Superior temporal gyrus (tissue), 1 donor: ENCODE results near the gene IRF6.

ENCODE experiments used
- DNase-seq: peaks from one replicate; pipeline ENCODE4 v3.0.0-alpha.2; 2016; ENCODE audit errors: extremely low spot score

The IRF6 gene

DNA sequence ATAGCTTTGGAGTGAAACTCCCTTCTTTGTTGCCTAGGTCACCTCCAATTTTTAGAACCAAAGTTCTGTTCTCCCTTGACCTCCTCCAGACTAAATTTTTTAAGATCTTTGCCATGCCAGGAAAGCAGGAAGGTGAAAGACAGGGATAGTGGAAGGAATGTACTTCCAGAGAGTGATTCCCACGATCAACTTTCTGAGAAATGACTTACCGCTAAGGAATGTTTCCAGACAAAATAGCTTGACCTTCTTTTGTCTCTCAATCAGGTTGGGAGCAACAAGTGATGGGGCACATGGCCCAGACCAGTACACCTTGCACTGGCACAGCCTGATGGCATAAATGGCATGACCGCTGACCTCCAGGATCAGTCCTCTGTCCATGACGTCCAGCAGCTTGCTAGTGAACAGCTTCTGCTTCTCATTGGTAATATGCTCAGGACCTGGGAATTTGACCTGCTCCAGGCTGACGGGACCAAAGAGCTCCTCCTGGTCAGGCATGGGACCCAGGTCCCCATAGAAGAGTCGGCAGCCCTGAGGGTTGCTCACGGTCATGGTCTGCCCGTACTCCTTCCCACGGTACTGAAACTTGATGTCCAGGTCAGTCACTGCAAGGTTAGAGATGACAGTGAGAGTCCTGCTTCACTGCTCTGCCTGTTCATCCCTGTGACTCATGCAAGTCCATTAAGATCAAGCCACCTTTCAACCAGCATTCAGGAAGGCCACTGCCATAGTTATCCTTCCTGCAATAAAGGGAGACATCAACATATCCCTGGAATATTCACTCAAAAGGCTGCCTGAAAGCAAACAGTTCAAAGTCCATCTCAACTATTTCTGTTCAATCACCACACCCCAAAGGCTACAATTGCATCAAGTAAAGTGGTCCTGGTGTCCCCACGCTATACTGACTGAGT, 15.4 kb downstream of the IRF6 start:
- DNase-seq = no peak

DNA sequence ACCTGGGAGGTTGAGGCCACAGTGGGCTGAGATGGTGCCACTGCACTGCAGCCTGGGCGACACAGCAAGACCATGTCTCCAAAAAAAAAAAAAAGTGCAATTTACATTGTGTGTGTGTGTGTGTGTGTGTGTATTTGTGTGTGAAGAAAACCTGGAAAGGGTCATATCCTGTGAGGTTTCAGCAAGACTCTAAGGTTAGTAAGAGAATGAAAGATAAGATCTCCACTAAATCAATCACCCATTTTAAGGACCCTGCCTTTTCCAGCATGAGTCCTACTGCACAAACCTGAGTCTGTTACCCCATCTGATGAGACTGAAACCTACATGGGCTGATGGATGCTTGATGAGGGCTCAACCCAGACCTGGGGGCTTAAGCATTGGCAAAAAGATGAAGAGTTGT, 16.7 kb downstream of the IRF6 start:
- no peak for DNase-seq

DNA sequence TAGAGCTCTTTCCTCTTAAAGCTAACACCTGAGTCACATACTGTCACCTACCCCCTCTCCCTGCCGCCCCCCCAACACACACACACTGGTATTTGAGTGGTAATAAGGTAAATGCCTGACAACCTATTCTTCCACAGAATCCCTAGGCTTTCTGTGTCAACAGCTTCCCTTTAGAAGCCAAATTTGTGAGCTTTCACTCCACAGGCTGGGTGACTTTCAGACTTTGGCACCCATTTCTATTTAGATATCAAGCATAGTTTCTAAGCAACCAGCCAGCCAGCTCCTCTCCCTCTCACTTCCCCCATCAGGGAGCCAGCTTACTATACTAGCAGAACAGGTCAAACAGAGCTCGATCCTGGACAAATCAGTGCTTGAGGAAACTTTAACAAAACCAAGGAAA, 18.4 kb downstream of the IRF6 start:
- peak; percentile 22 for DNase-seq

DNA sequence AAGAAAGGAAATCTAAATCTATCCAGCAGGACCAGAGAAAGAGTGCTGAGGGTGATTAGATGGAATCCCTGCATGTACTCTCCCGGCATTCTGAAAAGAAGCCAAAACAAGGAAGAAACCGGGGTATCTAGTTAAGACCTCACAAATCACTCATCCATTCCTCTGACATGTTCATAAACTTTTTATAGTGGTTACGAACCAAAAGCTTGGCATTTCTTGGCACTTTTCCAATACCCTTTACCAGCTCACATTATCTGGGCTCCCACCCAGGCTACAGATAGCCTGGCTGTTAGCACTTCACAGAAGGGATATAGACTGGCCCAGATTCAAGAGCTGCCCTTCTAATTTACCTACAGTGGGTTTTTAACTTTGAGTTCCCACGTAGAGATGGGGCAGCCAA, 19.8 kb downstream of the IRF6 start:
- DNase-seq = no peak

DNA sequence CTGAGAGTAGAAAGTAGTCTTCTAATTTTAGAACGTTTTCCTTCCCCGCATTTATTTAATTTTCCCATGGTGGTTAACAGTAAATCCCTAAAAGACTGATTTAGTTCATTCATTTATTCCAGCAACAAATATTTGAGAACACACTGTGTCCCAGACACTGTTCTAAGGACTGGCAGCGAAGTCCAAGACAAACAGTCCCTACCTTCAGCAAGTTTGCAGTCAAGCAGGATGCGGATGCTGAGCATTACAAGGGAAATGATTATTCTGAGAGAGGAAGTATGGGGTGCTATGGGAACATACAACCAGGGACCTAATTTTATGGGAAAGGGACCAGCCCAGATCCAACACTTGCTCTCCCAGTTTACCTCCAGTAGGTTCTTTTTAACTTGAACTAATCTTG, 20.4 kb downstream of the IRF6 start:
- DNase-seq = no peak

DNA sequence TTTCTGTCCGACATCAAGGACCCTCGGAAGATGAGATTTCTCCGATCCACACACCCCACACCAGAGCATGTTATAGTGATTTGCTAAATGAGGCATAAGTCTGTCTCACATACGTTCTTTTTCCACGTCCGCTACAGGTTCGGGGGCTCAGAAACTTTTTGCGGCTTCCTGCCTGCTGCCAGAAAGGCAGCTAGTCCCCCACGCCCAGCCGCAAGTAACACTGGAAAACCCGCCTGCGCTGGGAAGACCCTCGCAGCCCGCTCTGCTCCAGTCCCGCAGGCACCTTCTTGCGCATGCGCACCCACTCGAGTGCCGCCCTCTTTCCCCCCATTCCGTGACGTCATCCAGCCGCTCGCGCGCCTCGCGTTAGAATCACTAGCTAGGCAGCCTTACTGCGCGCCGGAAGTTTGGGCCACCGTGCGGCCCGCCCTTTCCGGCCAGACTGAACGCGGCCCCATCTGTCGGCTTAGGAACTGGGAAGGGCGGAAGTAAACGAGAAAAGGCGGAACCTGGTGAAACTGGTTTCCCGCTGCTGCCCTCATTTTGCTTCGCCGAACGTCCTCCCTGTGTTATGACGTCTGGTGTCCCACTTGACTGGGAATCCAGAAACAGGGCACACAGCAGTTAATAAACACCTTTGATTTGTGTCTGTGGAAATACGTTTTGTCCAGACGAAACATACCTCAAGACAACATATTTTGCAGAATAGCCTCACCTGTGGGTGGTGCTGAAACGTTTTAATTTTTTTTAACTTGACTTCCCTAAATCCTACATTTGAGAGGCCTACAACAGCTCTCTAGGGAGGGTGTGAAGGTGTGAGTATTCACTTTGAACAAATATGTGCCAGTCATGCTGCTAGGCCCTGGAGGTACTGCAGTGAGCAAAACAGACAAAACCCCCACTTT, 21.4 kb downstream of the IRF6 start, which contains the start of gene C1orf74:
Gene C1orf74 (minus strand): TSS at position 295 of the 905 bp plus-strand sequence. CDS start 925 bp downstream, outside the sequence.
- peak; percentile 99 for DNase-seq

DNA sequence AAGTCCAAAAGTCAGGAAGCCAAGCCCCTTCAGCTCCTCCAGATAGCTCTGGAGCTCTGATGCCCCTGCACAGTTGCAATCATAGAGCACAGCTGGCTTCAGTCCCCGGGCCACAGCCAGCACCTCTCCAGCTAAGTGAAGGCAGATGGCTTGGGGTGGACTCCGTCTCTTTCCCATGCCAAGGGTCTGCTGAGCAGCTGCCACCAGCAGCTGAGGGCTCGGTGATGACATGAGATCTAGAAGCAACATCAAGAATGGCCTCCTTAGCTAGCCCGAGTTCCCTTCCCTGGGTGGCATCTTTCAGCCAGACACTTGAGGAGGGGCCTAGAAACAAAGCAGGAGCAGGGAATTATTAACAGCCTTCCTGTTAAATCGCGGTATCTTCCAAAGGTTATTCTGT, 22.6 kb downstream of the IRF6 start:
- DNase-seq = no peak

DNA sequence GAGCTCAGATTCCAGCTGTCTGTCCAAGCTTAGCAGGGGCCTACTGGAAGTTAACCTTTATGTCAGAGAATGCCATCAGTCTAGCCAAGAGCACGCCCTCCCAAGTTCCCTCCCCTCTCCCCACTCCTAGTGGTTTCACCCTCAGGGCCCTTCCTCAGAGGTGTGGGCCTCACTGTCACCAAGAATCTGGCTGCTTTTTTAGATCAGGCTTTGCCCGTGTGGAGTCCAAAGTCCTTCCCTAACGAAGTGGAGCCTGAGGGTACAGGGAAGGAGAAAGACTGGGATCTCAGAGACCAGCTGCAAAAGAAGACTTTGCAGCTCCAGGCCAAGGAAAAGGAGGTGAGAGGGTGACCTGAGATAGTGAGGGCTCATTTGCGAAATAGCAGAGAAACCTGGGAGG, 25.7 kb downstream of the IRF6 start:
- no peak for DNase-seq

DNA sequence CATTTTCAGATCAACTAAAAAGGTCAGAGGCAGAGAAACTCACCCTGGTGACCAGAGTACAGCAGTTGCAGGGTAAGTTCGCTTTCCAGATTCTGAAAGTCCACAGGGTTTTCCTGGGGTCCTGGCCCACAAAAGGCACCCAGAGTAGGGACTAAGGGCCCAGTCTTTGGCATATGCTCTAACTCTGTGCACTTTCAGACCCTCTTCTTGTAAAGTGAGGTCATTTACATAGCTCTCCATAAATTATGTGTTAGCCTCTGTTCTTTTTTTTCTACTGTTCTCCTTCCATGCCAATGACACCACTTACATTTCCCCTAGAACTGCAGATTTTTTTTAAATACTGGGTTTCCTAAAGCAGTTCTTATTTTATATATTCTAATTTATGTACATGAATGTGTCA, 27.8 kb downstream of the IRF6 start:
- DNase-seq = no peak

DNA sequence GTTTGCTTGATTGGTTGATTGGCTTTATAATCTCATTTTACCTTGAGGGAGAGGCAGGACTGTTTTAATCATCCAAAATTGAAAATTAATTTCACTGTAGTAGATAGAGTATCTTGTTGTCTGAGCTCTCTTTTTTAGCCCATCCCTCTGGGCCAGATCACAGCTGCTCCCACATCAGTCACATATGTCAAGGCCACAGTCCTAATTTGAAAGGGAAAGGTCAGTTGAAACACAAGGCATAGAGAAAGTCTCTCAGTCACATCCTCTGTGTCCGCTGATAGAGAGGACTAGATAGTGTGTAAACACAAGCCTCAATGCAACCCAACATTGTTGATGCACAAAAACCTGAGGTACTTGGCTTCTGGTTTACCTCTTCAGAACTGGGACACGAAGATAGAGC, 28.4 kb downstream of the IRF6 start:
- no peak for DNase-seq

DNA sequence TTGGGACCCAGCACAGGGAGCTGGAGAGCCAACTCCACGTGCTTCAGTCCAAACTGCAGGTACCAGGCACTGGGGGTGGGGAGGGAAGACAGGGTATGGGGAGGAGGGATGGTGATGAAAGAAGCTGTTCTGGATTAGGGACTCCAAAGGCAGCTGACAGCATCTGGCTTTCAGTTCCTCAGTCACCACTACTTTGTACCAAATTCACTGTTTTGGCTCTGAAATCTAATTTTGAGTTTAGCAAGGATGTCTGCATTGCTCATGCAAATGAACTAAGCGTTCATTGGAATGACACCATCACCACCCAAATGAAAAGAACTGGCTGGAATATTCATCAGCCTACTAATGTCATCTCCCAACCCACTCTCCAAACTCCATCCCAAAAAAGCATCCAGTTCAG, 30.3 kb downstream of the IRF6 start:
- DNase-seq = no peak

DNA sequence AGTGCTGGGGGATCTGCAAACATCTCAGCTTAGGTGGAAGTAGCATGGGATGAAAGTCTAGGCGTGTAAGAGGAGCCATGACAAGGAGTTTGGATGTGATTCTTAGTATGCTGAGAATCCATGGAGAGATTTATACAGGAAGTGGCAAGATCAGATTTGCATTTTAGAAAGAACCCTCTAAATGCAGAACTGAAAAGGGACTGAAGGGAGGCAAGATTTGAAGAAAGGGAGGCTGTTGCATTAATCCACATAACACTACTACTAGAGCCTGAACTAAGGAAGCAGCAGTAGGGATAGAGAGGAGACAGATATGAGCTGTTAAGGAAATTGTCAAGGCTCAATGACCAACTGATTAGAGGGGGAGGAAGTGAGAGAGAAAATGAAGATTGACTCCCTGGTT, 31.4 kb downstream of the IRF6 start:
- DNase-seq = no peak

DNA sequence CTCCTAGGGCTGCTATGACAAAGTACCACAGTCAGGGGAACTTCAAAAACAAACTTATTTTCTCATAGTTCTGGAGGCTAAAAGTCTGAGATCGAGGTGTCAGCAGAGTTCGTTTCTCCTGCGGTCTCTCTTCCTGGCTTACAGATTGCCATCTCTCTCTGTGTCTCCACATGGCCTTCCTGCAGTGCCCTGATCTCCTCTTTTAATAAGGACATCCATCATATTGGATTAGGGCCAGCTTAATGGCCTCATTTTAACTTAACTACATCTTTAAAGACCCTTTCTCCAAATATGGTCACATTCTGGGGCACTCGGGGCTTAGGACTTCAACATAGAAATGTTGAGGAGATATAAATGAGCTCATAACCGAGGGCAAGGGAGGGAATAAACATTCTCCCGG, 33.8 kb downstream of the IRF6 start:
- no peak for DNase-seq

DNA sequence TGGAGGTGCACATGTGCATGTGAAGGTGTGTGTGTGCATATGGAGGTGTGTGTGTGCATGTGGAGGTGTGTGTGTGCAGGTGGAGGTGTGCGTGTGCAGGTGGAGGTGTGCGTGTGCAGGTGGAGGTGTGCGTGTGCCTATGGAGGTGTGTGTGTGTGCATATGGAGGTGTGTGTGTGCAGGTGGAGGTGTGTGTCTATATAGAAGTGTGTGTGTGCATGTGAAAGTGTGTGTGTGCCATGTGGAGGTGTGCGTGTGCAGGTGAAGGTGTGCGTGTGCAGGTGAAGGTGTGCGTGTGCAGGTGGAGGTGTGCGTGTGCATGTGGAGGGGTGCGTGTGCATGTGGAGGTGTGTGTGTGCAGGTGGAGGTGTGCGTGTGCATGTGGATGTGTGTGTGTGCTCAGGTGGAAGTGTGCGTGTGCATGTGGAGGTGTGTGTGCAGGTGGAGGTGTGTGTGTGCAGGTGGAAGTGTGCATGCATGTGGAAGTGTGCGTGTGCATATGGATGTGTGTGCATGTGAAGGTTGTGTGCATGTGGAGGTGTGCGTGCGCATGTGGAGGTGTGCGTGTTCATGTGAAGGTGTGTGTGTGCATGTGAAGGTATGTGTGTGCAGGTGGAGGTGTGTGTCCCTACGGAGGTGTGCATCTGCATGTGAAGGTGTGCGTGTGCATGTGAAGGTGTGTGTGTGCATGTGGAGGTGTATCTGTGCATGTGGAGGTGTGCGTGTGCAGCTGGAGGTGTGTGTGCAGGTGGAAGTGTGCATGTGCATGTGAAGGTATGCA, 35.1 kb downstream of the IRF6 start:
- DNase-seq = no peak

DNA sequence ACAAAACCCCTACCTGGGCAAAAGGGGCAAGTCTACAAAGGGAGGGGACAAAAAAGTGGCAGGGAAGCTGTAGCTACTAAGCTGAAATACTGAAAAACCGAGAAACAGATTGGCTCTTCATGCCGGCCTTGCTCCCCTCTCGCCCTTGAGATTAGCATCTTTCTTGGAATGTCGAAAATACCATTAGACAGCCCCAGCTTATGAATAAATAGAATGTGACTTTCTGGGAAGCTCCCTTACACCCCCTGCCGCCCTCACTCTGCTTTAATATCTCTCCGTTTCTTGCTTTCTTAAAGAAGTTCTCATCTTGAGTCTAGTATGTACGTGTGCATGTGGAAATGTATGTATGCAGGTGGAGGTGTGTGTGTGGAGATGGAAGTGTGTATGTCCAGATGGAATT, 36.0 kb downstream of the IRF6 start:
- no peak for DNase-seq

DNA sequence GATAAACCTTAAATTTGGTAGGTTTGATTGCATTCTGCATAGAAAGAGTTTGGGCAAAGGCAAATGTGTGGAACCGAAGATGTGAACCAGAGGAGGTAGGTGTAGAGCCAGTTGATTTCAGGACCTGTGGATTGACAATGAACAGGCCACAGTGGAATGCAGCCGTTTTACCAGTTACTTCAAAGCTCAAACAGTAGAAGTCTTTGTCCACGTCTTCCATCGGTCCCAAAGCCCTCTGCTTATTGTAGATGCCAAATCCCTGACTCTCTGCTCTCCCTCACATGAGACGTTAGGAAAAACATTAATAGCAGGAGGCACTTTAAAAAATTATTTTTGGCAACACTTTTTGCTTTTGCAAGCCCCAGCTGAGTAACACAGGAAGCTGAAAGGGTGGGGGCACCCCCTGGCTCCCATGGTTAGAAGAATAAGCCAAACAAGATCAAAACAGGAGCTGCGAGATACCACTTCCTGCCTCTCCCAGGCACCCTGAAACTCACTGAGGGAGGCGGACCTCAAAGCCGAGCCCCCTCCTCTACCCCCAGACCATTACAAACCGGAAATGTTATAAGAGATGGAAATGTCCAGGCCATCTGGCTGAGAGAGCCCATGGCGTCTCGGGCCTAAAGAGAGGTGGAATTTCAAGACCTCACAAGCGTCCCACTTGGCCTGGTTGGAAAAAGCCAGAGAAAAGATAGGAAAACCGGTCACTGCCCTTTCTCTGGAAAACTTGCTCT, 36.6 kb downstream of the IRF6 start:
- DNase-seq = peak; percentile 38

DNA sequence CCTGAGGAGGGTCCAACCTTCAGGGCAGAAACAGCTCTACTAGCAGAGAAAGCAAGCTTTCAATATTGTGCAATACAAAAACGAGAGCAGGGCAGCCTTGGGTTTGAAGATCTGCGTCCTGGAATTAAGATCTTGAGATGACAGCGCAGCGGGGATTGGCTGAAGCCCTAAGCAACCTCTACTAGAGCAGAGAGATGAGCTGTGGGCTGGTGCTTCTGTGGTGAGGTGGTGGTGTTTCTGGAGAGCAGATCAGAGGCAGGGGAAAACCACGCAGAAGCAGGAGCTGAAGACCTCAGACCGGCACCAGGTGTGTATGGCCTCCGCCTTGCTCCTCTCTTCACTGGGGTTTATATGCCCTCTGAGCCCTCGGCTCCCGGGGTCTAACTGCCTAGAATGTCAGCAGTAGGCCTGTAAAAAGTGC, 37.6 kb downstream of the IRF6 start:
- DNase-seq = no peak

DNA sequence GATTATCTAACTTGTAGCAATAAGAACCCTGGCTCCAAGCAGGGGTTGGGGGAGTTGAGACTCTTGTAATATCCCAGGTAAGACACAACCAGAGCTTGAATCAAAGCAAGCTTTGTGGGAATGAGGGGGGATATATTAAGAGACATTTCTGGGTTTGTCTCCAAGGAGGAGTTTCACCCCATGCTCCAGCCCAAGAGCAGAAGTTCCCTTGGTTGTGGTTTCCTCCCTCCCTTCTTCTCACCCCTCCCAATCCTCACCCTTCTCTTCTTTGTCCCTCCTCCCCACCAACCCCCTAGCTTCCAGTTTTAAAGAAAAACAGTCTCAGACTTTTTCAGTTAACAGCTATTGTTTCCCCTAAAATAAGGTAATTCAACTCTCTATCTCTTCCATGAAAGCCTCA, 38.2 kb downstream of the IRF6 start:
- no peak for DNase-seq

DNA sequence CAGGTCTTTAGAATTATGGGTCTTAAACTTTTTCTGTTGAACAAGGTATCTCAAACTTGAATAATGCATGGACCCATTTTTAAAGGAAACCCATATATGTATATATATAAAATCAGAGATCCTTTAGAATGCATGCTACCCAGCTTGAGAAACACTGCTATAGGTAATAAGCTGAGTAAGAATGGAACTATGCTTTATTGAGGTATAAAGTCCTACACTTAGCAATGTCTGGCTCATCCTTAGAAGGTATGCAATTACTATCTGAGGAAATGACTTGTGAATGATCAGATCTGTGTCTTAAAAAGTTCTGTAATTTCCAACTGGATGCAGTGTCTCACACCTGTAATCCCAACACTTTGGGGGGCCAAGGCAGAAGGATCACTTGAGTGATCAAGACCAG, 38.8 kb downstream of the IRF6 start:
- DNase-seq = no peak

DNA sequence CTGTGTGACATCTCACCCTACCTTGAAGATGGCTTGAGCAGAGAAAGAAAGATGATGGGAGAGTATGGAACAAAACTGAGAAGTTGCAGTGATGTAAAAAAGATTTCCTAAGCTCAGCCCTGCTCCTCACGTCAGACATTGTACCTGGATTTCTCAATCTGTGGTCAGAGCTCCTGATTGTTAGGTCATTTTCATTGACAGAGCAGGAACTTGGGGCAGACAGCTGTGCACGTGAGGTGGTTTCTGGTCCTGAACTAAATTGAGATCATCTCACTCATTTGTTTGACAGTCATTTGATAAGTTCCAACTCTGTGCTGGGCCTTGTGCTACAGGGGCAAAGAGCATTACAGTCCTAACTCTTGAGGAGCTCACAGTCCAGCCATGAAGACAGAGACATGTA, 39.9 kb downstream of the IRF6 start:
- no peak for DNase-seq

DNA sequence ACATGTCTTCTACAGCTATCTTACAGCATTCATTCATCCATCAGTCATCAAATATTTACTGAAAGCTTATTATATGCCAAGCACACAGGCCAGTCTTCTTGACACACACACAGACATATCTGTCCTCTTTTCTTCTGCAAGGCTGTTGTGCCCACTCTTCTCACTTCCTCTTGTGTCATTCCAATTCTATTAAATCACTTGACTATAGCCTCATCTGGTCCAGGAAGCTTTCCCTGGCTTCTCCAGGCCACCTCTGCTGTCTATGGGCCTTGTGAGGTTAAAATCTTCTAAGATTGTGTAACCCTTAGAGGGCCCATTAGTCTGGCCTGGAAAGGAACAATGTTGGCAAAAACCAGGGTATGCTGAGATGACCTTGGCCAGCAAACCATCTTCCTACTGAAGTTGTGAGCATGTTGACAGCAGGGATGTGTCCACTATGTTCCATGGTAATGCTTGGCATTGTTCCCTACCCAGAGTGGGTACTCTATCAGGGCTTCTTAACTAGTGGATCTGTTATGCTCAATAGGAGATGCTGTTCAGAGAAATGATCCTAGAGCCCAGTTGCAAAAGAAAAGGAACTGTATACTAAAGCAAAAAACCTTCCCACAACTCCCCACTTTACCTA, 44.8 kb downstream of the IRF6 start:
- DNase-seq = no peak
